ENCODE data around the gene IL10RB. TPM values are rescaled to one million over a fixed set of nuclear protein-coding genes. Genes with fewer than 3 reads are reported as not detected.
A peak's percentile ranks its signal among the peaks of the same experiment; 100 is the strongest.

IL10RB gene
- total and polyA plus RNA-seq, 10 of the 15 experiments (the other 5 are each of a cell fraction or from before 2014, with no cell fraction given) = 15.0 to 55.1 (median 34.9) TPM

DNA sequence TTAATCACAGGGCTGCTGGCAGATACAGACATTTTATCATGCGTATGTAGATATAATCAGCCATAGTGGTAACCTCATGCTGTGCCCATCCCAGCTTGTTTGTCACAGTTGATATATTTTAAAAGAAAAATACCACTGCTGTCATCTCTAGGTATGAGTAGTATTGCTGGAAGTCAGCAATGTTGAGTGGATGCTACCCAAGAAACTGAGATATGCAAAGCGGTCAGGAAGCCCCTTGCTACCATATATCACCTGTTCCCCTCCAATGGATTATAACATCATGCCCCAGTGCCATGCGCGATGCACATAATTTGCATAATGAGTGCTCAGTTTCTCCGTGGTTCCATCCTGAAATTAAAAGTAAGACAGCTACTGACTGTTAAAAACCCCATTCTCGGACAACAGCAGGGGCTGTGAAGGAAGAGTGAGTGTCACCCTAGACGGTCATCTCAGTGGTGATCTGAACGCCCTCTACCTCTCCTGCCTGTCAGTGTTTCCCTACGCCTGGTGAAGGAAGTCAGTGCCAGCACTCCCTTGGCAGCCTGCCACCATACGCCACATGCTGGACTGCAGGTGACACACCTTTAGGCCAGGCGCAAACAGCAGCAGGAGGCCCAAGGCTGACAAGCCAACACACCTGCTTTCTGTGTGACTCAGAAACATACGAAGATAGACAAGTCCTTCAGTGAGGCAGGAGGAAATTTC, 2.7 kb downstream of the IL10RB start (continued):
- TF ChIP-seq, protein P1, sequence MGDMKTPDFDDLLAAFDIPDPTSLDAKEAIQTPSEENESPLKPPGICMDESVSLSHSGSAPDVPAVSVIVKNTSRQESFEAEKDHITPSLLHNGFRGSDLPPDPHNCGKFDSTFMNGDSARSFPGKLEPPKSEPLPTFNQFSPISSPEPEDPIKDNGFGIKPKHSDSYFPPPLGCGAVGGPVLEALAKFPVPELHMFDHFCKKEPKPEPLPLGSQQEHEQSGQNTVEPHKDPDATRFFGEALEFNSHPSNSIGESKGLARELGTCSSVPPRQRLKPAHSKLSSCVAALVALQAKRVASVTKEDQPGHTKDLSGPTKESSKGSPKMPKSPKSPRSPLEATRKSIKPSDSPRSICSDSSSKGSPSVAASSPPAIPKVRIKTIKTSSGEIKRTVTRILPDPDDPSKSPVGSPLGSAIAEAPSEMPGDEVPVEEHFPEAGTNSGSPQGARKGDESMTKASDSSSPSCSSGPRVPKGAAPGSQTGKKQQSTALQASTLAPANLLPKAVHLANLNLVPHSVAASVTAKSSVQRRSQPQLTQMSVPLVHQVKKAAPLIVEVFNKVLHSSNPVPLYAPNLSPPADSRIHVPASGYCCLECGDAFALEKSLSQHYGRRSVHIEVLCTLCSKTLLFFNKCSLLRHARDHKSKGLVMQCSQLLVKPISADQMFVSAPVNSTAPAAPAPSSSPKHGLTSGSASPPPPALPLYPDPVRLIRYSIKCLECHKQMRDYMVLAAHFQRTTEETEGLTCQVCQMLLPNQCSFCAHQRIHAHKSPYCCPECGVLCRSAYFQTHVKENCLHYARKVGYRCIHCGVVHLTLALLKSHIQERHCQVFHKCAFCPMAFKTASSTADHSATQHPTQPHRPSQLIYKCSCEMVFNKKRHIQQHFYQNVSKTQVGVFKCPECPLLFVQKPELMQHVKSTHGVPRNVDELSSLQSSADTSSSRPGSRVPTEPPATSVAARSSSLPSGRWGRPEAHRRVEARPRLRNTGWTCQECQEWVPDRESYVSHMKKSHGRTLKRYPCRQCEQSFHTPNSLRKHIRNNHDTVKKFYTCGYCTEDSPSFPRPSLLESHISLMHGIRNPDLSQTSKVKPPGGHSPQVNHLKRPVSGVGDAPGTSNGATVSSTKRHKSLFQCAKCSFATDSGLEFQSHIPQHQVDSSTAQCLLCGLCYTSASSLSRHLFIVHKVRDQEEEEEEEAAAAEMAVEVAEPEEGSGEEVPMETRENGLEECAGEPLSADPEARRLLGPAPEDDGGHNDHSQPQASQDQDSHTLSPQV (IDR thresholded peaks at IDR 0.05) = no peak
- TF ChIP-seq LARP7 (IDR thresholded peaks at IDR 0.05) (peak; percentile 62), BHLHE40 (IDR thresholded peaks at IDR 0.05; ENCODE audit: borderline replicate concordance in 1 of 2, low read depth in 2 of 2, low read length in 1 of 2) (0 out of 4 replicates have a peak, but pooled peaks of 1 of the 2 experiments have one; percentile 10), CHD2 (IDR thresholded peaks at IDR 0.05; ENCODE audit: borderline replicate concordance, low read depth, low read length) (no peak), BRCA1 (IDR thresholded peaks at IDR 0.05; ENCODE audit: low read depth, low read length) (no peak), NFYB (IDR thresholded peaks at IDR 0.05; ENCODE audit: insufficient read depth, low read depth, low read length) (no peak), PAX5 (IDR thresholded peaks at IDR 0.05; ENCODE audit: borderline replicate concordance, low read depth, low read length) (peak; percentile 8; the same call in 1 of the 2 replicates), EED (IDR thresholded peaks at IDR 0.05; ENCODE audit: low read depth) (peak; percentile 85), FOXM1 (IDR thresholded peaks at IDR 0.05; ENCODE audit: low read depth, low read length) (peak; percentile 70; the same call in 1 of the 2 replicates), KLF5 (IDR thresholded peaks at IDR 0.05; ENCODE audit: partially characterized antibody) (peak; percentile 32), SMARCA5 (IDR thresholded peaks at IDR 0.05) (peak; percentile 73; the same call in 1 of the 2 replicates), ATF7 (IDR thresholded peaks at IDR 0.05; ENCODE audit: low read depth) (peak; percentile 75), EP300 (IDR thresholded peaks at IDR 0.05; ENCODE audit: borderline replicate concordance in 1 of 2, control insufficient read depth in 1 of 2, low read depth in 2 of 2, low read length in 2 of 2) (0 out of 4 replicates have a peak, but pooled peaks of 1 of the 2 experiments have one; percentile 28)
- TF ChIP-seq, protein P2, sequence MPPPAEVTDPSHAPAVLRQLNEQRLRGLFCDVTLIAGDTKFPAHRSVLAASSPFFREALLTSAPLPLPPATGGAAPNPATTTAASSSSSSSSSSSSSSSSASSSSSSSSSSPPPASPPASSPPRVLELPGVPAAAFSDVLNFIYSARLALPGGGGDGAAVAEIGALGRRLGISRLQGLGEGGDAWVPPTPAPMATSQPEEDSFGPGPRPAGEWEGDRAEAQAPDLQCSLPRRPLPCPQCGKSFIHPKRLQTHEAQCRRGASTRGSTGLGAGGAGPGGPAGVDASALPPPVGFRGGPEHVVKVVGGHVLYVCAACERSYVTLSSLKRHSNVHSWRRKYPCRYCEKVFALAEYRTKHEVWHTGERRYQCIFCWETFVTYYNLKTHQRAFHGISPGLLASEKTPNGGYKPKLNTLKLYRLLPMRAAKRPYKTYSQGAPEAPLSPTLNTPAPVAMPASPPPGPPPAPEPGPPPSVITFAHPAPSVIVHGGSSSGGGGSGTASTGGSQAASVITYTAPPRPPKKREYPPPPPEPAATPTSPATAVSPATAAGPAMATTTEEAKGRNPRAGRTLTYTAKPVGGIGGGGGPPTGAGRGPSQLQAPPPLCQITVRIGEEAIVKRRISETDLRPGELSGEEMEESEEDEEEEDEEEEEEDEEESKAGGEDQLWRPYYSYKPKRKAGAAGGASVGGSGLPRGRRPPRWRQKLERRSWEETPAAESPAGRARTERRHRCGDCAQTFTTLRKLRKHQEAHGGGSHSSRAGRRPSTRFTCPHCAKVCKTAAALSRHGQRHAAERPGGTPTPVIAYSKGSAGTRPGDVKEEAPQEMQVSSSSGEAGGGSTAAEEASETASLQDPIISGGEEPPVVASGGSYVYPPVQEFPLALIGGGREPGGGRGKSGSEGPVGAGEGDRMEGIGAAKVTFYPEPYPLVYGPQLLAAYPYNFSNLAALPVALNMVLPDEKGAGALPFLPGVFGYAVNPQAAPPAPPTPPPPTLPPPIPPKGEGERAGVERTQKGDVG (CRISPR knock-in tag; IDR thresholded peaks at IDR 0.05) = no peak
- TF ChIP-seq, protein P3, sequence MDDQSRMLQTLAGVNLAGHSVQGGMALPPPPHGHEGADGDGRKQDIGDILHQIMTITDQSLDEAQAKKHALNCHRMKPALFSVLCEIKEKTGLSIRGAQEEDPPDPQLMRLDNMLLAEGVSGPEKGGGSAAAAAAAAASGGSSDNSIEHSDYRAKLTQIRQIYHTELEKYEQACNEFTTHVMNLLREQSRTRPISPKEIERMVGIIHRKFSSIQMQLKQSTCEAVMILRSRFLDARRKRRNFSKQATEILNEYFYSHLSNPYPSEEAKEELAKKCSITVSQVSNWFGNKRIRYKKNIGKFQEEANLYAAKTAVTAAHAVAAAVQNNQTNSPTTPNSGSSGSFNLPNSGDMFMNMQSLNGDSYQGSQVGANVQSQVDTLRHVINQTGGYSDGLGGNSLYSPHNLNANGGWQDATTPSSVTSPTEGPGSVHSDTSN (IDR thresholded peaks at IDR 0.05; ENCODE audit: insufficient replicate concordance, low read depth, low read length) = no peak
- TF ChIP-seq, protein P4, sequence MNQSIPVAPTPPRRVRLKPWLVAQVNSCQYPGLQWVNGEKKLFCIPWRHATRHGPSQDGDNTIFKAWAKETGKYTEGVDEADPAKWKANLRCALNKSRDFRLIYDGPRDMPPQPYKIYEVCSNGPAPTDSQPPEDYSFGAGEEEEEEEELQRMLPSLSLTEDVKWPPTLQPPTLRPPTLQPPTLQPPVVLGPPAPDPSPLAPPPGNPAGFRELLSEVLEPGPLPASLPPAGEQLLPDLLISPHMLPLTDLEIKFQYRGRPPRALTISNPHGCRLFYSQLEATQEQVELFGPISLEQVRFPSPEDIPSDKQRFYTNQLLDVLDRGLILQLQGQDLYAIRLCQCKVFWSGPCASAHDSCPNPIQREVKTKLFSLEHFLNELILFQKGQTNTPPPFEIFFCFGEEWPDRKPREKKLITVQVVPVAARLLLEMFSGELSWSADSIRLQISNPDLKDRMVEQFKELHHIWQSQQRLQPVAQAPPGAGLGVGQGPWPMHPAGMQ (IDR thresholded peaks at IDR 0.05; ENCODE audit: borderline replicate concordance) = no peak
